GM11168 (cell line): ENCODE measurements around the gene TERB1.

Source experiments
- in situ Hi-C: fragments of 300-500 bp; cut with MboI; formaldehyde crosslinking; loops from one replicate; pipeline ENCODE4 v1.12.0; 2022; ENCODE audit warnings: low sequenced_read_pairs; ENCODE audit not compliant: unreplicated experiment

Gene TERB1

GRCh38 chr16:66713076-66713475 lies 88.3 kb downstream of the TERB1 start:
- in situ Hi-C loops, result no loop called here

DNA sequence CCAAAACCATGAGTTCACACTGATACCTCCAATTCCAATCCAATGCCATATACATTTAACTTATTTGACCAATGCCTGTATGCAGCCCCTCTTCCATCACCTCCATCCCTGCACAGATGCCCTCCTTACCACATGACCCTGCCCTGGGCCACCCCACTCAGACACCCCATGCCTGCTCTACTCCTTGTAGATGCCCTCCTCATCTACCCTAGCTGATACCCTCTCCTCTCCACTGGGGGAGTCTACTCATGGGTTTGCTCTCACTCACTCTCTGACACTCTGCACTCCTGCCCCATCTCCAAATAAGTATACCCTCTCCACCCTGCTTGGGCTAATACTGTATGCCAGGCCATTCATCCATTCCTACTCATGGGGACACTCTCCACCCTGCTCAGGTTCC lies 88.9 kb downstream of the TERB1 start:
- in situ Hi-C loops, result no loop called here

- in situ Hi-C loops, result no loop called here
Observed at GRCh38 chr16:66711581-66711980, 89.8 kb downstream of the TERB1 start.

DNA sequence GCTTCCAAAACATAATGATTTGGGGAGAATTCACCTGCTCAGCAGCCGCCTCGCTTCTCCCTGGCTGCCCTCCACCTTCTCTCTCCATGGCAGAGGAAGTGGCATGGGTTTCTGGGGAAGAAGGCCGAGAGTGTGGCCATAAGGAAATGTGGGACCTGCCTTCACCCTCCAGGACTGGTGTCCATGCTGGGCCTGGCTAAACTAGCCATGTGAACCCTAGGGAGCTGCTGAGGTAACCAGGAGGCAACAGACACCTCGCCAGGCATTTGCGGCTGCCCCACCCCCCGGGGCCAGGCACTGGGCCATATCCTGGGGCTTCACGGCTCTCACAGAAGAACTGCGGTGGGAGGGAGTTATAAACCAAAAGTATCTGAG lies 94.9 kb downstream of the TERB1 start:
- in situ Hi-C loops, result no loop called here

DNA sequence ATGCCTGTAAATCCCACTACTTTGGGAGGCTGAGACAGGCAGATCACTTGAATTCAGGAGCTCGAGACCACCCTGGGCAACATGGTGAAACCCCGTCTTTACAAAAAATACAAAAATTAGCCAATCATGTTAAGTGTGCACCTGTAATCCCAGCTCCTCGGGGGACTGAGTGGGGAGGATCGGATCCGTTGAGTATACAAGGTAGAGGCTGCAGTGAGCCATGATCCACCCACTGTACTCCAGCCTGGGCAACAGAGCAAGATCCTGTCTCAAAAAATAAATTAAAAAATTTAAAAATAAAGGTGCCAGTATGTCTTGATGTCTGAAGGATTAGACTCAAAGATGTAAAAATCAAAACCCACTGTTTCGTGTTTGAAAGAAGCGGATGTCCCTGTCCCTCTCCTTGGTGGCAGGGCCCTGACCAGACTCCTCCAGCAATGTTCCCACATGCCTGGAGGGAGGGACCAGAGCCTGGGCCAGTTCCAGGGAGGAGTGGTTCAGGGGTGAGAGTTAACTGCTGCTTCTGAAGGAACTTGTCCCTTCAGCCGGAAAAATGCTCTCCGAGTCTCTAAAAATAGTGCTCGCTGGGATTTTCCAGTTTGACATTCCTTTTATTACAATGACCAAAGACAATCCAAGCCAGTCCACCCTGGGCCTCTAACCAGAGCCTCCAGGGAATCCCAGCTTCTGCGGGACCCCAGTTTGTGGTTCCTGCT lies 95.4 kb downstream of the TERB1 start:
- in situ Hi-C loops, result no loop called here
